HG03064 (cell line): ENCODE results near the gene PSMB7.
"Not testable (repeated sequence)": the region's sequence is repeated elsewhere in the genome, so short reads cannot be mapped to it uniquely, and the experiment has no call there.

ENCODE experiments used
- ATAC-seq: cut with Tn5 transposase; IDR thresholded peaks from one replicate; pipeline ENCODE4 v1.9.1; 2021; ENCODE audit warnings: low read depth; ENCODE audit not compliant: unreplicated experiment

Gene PSMB7

GRCh38 chr9:124444166-124444565, 28.9 kb upstream of the PSMB7 start:
- no peak for ATAC-seq

- ATAC-seq, result no peak
These were observed 28.4 kb upstream of the PSMB7 start for GRCh38 chr9:124443625-124444024.

- no peak for ATAC-seq
These were observed 27.6 kb upstream of the PSMB7 start for GRCh38 chr9:124442826-124443225.

GRCh38 chr9:124442379-124442778, 27.1 kb upstream of the PSMB7 start:
- ATAC-seq, result no peak

- ATAC-seq, result no peak
These were observed 26.0 kb upstream of the PSMB7 start for GRCh38 chr9:124441291-124441690.

- no peak for ATAC-seq
These were observed 25.5 kb upstream of the PSMB7 start for GRCh38 chr9:124440786-124441185.

- ATAC-seq, result no peak
These were observed 24.5 kb upstream of the PSMB7 start for GRCh38 chr9:124439686-124440243.

- ATAC-seq, result no peak
These were observed 23.8 kb upstream of the PSMB7 start for GRCh38 chr9:124439086-124439485.

GRCh38 chr9:124438091-124438490, 22.8 kb upstream of the PSMB7 start:
- ATAC-seq, result no peak

GRCh38 chr9:124437086-124437485, 21.8 kb upstream of the PSMB7 start:
- ATAC-seq, result no peak

GRCh38 chr9:124436320-124436719, 21.1 kb upstream of the PSMB7 start:
- no peak for ATAC-seq

GRCh38 chr9:124429530-124429867, 14.3 kb upstream of the PSMB7 start:
- ATAC-seq, result no peak

- no peak for ATAC-seq
These were observed 13.7 kb upstream of the PSMB7 start for GRCh38 chr9:124428751-124429529.

- no peak for ATAC-seq
These were observed 12.0 kb upstream of the PSMB7 start for GRCh38 chr9:124427281-124427680.

- no peak for ATAC-seq
These were observed 11.1 kb upstream of the PSMB7 start for GRCh38 chr9:124426361-124426760.

GRCh38 chr9:124425733-124426132, 10.5 kb upstream of the PSMB7 start:
- not testable (repeated sequence) for ATAC-seq

GRCh38 chr9:124423591-124423990, 8.3 kb upstream of the PSMB7 start:
- no peak for ATAC-seq

GRCh38 chr9:124423155-124423554, 7.9 kb upstream of the PSMB7 start:
- no peak for ATAC-seq

- no peak for ATAC-seq
These were observed 5.8 kb upstream of the PSMB7 start for GRCh38 chr9:124420991-124421543.

- no peak for ATAC-seq
These were observed 4.7 kb upstream of the PSMB7 start for GRCh38 chr9:124419832-124420489.

GRCh38 chr9:124415852-124416484, 726 bp upstream of the PSMB7 start:
- no peak for ATAC-seq
